GM12878 (cell line): Measurements from ENCODE around the gene CCL2. TPM values are rescaled to one million over a fixed set of nuclear protein-coding genes. Genes with fewer than 3 reads are reported as not detected.

Experiments
- ATAC-seq: fragments of 200-7000 bp; cut with Tn5 transposase; 3 replicates; pipeline ENCODE4 v1.9.1; 2020; ENCODE audit warnings: mild to moderate bottlenecking, moderate library complexity
- BruUV-seq: library from RNA; stranded (reverse); fragments of 400-500 nt; replicated peaks from 2 replicates; lab custom pipeline; 2021; lab: Mats Ljungman, UMichigan
- CTCF ChIA-PET: fragments of 300-600 bp; sonication (Branson Sonifier 250); formaldehyde crosslinking; extraction: SDS; loops from one replicate; lab custom pipeline; 2021; ENCODE audit warnings: inconsistent platforms; lab: Yijun Ruan, JAX
- POLR2A ChIA-PET: fragments of 350-600 bp; formaldehyde crosslinking; extraction: SDS; loops from one replicate; lab custom pipeline; 2021; ENCODE audit warnings: inconsistent platforms; lab: Charles Lee
- RAD21 ChIA-PET: fragments of 300-600 bp; sonication (Branson Sonifier 250); formaldehyde crosslinking; loops from one replicate; lab custom pipeline; 2023; ENCODE audit warnings: antibody characterized with exemption; ENCODE audit not compliant: unreplicated experiment; lab: Charles Lee
- SMC1A ChIA-PET: fragments of 300-600 bp; sonication (Branson Sonifier 250); formaldehyde crosslinking; loops from one replicate; lab custom pipeline; 2023; ENCODE audit not compliant: unreplicated experiment, uncharacterized antibody; lab: Charles Lee
- DNase-seq: peaks from one replicate; pipeline ENCODE4 v3.0.0-alpha.2; 2011; ENCODE audit warnings: low read depth, low spot score
- FAIRE-seq: peaks from 3 replicates; lab custom pipeline; 2011; peaks lifted over from hg19 to GRCh38; lab: Jason Lieb, UNC
- H2AFZ ChIP-seq: 2 replicates; pipeline ENCODE4 v1.6.0; 2011; ENCODE audit warnings: low read depth, low read length, control low read depth; ENCODE audit not compliant: control insufficient read depth
- H3K27ac ChIP-seq: 2 replicates; pipeline ENCODE4 v1.5.1; 2011; ENCODE audit warnings: control low read depth; ENCODE audit not compliant: control insufficient read depth, insufficient read depth
- H3K27me3 ChIP-seq, 2 experiments: replicated peaks in 1 of 2; 2 replicates each; pipeline versions ENCODE4 v1.6.0 to v1.6.1; 2011; ENCODE audit warnings: low read length in 1 of 2; ENCODE audit not compliant: control insufficient read depth in 2 of 2, insufficient read depth in 2 of 2
- H3K36me3 ChIP-seq, 2 experiments: 2 replicates each; pipeline ENCODE4 v1.5.1; 2011; ENCODE audit warnings: low read length in 1 of 2; ENCODE audit not compliant: control insufficient read depth in 2 of 2, insufficient read depth in 2 of 2
- H3K4me1 ChIP-seq: 2 replicates; pipeline ENCODE4 v1.6.1; 2011; ENCODE audit warnings: mild to moderate bottlenecking, low read length, moderate library complexity, mixed read lengths; ENCODE audit not compliant: control insufficient read depth, insufficient read depth
- H3K4me2 ChIP-seq: 2 replicates; pipeline ENCODE4 v1.6.0; 2011; ENCODE audit warnings: control low read depth; ENCODE audit not compliant: control insufficient read depth, insufficient read depth
- H3K4me3 ChIP-seq: fragments of 200-600 bp; sonication (generic); 2 replicates; pipeline ENCODE4 v1.5.1; 2016
- H3K79me2 ChIP-seq: 2 replicates; pipeline ENCODE4 v1.6.0; 2011; ENCODE audit warnings: low read length; ENCODE audit not compliant: control insufficient read depth, insufficient read depth
- H3K9ac ChIP-seq: 2 replicates; pipeline ENCODE4 v1.8.0; 2011; ENCODE audit warnings: low read length, control low read depth, mixed read lengths; ENCODE audit not compliant: control insufficient read depth, insufficient read depth
- H3K9me3 ChIP-seq: replicated peaks from 3 replicates; pipeline ENCODE4 v1.5.1; 2011; ENCODE audit warnings: mild to moderate bottlenecking, low read length; ENCODE audit not compliant: control insufficient read depth, insufficient read depth
- H4K20me1 ChIP-seq: 2 replicates; pipeline ENCODE4 v1.6.0; 2011; ENCODE audit not compliant: control insufficient read depth, insufficient read depth
- BACH1 ChIP-seq: fragments of 450-650 bp; IDR thresholded peaks from 2 replicates; pipeline ENCODE4 v1.6.1; 2017; ENCODE audit warnings: mild to moderate bottlenecking, borderline replicate concordance
- CEBPZ ChIP-seq: fragments of 150-350 bp; IDR thresholded peaks from 2 replicates; pipeline ENCODE4 v1.6.1; 2016; ENCODE audit warnings: low read depth, low read length
- E2F8 ChIP-seq: fragments of 450-650 bp; IDR thresholded peaks from 2 replicates; pipeline ENCODE4 v1.6.1; 2018; ENCODE audit warnings: mild to moderate bottlenecking, low read depth, moderate library complexity; ENCODE audit not compliant: partially characterized antibody
- ETV6 ChIP-seq, 2 experiments: fragments of 450-650 bp in 1 of 2; IDR thresholded peaks in 1 of 2; conservative IDR thresholded peaks in 1 of 2; 2 replicates each; pipeline ENCODE4 v1.6.1; 2014; ENCODE audit warnings: antibody characterized with exemption in 1 of 2, borderline replicate concordance in 1 of 2, low read depth in 1 of 2, mild to moderate bottlenecking in 1 of 2, moderate library complexity in 1 of 2
- GABPA ChIP-seq: IDR thresholded peaks from 2 replicates; pipeline ENCODE4 v1.6.1; 2014; ENCODE audit warnings: antibody characterized with exemption, low read depth, mild to moderate bottlenecking, inconsistent platforms
- IKZF2 ChIP-seq, 2 experiments: fragments of 450-650 bp; IDR thresholded peaks; 2 replicates each; pipeline ENCODE4 v1.6.1; 2017; ENCODE audit warnings: mild to moderate bottlenecking in 2 of 2, moderate library complexity in 2 of 2
- MEF2A ChIP-seq: IDR thresholded peaks from 2 replicates; pipeline ENCODE4 v1.6.1; 2011; ENCODE audit warnings: low read depth, mild to moderate bottlenecking, low read length, moderate library complexity; ENCODE audit not compliant: insufficient read depth
- NR2C1 ChIP-seq: fragments of 450-650 bp; IDR thresholded peaks from 2 replicates; pipeline ENCODE4 v1.6.1; 2017; ENCODE audit warnings: antibody characterized with exemption, mild to moderate bottlenecking, moderate library complexity
- SIX5 ChIP-seq: IDR thresholded peaks from 2 replicates; pipeline ENCODE4 v1.6.1; 2011; ENCODE audit warnings: mild to moderate bottlenecking, low read depth, low read length, moderate library complexity; ENCODE audit not compliant: severe bottlenecking
- SP1 ChIP-seq: IDR thresholded peaks from one replicate; pipeline ENCODE4 v1.6.1; 2011; ENCODE audit warnings: low read depth, low read length
- TARDBP ChIP-seq: IDR thresholded peaks from 2 replicates; pipeline ENCODE4 v1.6.1; 2016; ENCODE audit warnings: borderline replicate concordance
- ZBTB11 ChIP-seq: fragments of 450-650 bp; formaldehyde crosslinking; IDR thresholded peaks from 2 replicates; pipeline ENCODE4 v1.5.0; 2022; ENCODE audit warnings: mild to moderate bottlenecking, missing genetic modification characterization
- ZSCAN29 ChIP-seq: fragments of 450-650 bp; IDR thresholded peaks from 2 replicates; pipeline ENCODE4 v1.6.1; 2017; ENCODE audit warnings: mild to moderate bottlenecking, moderate library complexity
- ZZZ3 ChIP-seq: IDR thresholded peaks from 2 replicates; pipeline ENCODE4 v1.6.1; 2011; ENCODE audit warnings: low read depth; ENCODE audit not compliant: control insufficient read depth, insufficient read length
- WGBS: methylation state at CpG from one replicate; pipeline ENCODE4 v1.1.6; 2016; ENCODE audit warnings: low lambda C conversion rate; ENCODE audit not compliant: insufficient replicate concordance, insufficient coverage; ENCODE audit errors: missing lambda C conversion rate; 5-methylcytosine and 5-hydroxymethylcytosine counted together
- in situ Hi-C: fragments of 300-500 bp; cut with MboI; formaldehyde crosslinking; loops from 9 replicates; pipeline ENCODE4 v1.14.3; 2018; ENCODE audit warnings: mixed read lengths
- intact Hi-C: fragments of 100-400 bp; cut with micrococcal nuclease; formaldehyde crosslinking; loops from one replicate; pipeline ENCODE4 v1.14.2; 2022; ENCODE audit not compliant: unreplicated experiment
- polyA plus RNA-seq, 11 experiments: library from polyadenylated mRNA; depleted of rRNA in 4 of 11; unstranded in 6 of 11; stranded (reverse) in 5 of 11; fragments of >200 nt; fragmentation: Nextera tagmentation in 4 of 11; fragmentation: Illumina TruSeq in 1 of 11; extraction: Ambion mirVana in 4 of 11; extraction: Trizol in 1 of 11; gene quantifications; 1 replicate in 1 of 11; 2 replicates in 10 of 11; pipeline versions ENCODE4 v1.2.1 to v1.2.3, GENCODE V29; 2011 to 2016; ENCODE audit warnings: inconsistent platforms in 2 of 11, missing spikeins in 2 of 11, low read depth in 1 of 11
- total RNA-seq, 4 experiments: library from RNA; depleted of rRNA in 3 of 4; stranded (reverse); fragments of >200 nt in 3 of 4; fragmentation: Illumina TruSeq in 1 of 4; extraction: Trizol in 1 of 4; gene quantifications; 2 replicates each; pipeline versions ENCODE4 v1.2.1 to v1.2.3, GENCODE V29; 2013 to 2021

The CCL2 gene
- total and polyA plus RNA-seq, 10 of the 15 experiments (the other 5 are each of a cell fraction or from before 2014, with no cell fraction given), result 0.16 to 0.18 TPM; not detected in 8

GRCh38 chr17:34219405-34219804 is 35.7 kb upstream of the CCL2 start:
- no TSS peak for BruUV-seq
- ChIA-PET SMC1A (no interaction called here), RAD21 (no interaction called here), CTCF (interaction anchor here (3.1 kb wide), 1 partner anchor 142 kb away, joined by 11 read pairs; no protein-coding TSS in a partner anchor), POLR2A (no interaction called here)
- DNase-seq (no peak), ATAC-seq (no peak), FAIRE-seq (no peak)
- Histone ChIP-seq H4K20me1 (no peaks in the 10 kb centered on the region; the same call in 1 of the 2 replicates), H3K4me1 (no peaks in the 10 kb centered on the region), H3K27me3 (no peaks in the 10 kb centered on the region; a peak in 2 of 4 replicates), H3K9ac (no peak overlapping the region), H3K27ac (no peak overlapping the region), H2AFZ (no peak overlapping the region), H3K4me3 (no peak overlapping the region), H3K4me2 (no peak overlapping the region), H3K79me2 (no peaks in the 10 kb centered on the region), H3K9me3 (no peaks in the 10 kb centered on the region; the same call in 2 of the 3 replicates), H3K36me3 (no peaks in the 10 kb centered on the region)
- TF ChIP-seq SP1, result no peak
- no peak for TF ChIP-seq TARDBP
- no peak for TF ChIP-seq SIX5
- TF ChIP-seq NR2C1, result no peak
- no peak for TF ChIP-seq MEF2A
- no peak for TF ChIP-seq ZZZ3
- TF ChIP-seq ZSCAN29, result no peak
- no peak for TF ChIP-seq CEBPZ
- no peak for TF ChIP-seq ETV6 (conservative IDR thresholded peaks at IDR 0.05 in 1 of 2, IDR thresholded peaks at IDR 0.05 in 1 of 2; ENCODE audit: borderline replicate concordance in 1 of 2, low read depth in 1 of 2)
- TF ChIP-seq E2F8, result no peak
- no peak for TF ChIP-seq ZBTB11
- no peak for TF ChIP-seq BACH1
- TF ChIP-seq GABPA, result no peak
- no peak for TF ChIP-seq IKZF2 (IDR thresholded peaks at IDR 0.05)
- intact Hi-C loops, result no loop called here
- in situ Hi-C loops, result loop anchor here (25.0 kb wide), 1 partner anchor 893 kb away; the partner anchor contains the start of genes FNDC8 and RAD51D
- WGBS, result 51% methylated on average over 2 of the region's 2 CpGs
